Suppressor macrophage treated with lipopolysaccharide for 1 hour (primary cell): Measurements from ENCODE around the gene TP53RK.

Experiments
- DNase-seq, 3 donors: peaks; one replicate each; pipeline ENCODE4 v3.0.0-alpha.2; 2020 to 2022

Gene TP53RK

DNA sequence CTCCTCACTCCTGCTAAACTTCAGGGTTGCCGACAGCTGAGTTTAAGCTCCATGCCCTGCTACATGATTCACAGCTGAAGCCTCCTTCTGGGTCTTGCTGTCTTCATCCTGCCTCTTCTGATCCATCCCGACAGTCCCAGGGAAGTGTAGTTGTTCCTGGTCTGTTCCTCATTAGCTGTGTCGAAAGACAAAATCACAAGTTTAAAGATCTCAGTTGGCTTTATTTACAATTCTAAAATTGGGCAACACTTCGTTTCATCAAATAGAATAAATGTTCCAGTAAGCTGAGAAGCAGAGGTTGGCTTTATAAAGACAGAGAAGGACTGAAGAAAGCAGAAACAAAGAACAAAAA, 16.1 kb upstream of the TP53RK start:
- no peak for DNase-seq

DNA sequence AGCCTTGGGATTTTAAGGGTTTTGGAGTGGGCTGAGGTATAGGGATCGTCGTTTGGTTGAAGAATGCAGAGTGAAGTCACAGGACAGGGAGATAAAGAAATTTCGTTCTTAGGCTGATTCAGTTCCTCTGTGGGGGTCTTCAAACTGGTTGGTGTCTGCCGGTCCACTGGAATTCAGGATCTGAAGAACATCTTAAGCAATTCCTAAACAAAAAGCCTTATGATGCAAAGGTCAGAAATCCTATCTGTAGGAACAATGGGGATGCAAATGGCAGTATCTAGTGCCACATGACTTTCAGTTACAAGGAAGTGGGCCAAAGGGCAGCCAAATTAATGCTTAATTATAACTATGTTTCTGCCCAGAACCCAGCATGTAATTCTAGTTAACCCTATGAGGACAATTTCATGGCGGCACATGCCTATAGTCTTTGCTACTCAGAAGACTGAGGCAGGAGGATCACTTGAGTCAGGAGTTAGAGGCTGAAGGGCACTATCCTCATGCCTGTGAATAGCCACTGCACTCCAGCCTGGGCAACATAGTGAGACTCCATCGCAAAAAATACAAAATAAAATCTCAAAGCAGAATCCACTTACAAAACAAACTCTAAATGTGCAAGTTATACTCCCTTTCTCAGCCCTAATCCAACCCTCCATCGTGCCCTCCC, 15.6 kb upstream of the TP53RK start:
- no peak for DNase-seq

DNA sequence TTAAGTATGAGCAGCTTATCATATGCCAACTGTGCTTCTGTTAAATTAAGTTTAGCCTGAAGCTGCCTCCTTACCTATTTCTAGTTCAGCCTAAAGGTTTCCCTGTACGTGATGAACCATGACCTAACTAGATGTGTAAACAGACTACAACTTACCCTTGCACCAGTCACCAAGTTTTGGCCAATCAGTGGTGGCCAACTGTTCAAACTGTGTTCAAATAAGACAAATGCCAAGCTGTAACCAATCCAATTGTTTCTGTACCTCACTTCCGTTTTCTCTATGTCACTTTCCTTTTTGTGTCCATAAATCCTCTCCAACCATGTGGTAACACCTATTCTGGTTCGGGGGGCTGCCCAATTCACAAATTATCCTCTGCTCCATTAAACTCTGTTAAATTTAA, 14.2 kb upstream of the TP53RK start:
- DNase-seq = no peak

DNA sequence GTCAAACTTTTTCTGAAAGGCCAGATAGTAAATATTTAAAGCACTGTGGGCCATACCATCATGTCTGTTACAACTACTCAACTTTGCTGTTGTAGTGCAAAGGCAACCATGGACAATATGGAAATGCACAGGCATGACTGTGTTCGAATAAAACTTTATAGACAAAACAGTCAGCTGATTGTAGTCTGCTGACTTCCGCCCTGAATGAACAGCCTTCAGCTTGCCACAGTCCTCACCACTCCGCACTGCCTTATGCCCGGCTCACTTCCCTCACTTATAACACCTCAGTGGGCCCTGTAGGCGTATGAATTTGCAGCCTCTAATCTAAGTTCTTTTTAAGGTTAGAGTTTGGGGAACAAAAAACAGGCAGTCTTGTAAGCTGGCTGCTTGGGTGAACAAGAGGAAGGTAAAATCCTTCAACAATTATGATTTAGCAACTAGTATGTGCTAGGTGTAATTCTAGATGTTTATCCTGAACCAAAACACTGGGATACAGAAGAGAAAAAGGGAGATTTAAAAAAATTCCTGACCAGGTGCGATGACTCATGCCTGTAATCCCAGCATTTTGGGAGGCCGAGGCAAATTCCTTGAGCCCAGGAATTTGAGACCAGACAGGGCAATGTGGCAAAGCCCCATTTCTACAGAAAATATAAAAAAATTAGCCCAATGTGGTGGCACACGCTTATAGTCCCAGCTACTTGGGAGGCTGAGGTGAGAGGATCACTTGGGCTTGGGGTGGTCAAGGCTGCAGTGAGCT, 13.4 kb upstream of the TP53RK start:
- no peak for DNase-seq

DNA sequence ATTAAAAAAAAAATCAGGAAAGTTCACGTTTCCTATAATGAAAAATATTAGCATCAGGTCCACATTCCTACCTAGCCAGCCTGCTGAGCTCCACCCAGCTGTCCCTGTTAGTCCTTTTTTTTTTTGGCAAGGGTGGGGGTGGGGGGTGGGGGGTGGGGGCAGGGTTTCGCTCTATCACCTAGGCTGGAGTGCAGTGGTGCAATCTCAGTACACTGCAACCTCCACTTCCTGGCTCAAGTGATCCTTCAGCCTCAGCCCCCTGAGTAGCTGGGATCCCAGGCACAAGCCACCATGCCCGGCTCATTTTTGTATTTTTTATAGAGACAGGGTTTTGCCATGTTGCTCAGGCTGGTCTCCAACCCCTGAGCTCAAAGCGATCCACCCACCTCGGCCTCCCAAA, 12.7 kb upstream of the TP53RK start:
- no peak for DNase-seq

DNA sequence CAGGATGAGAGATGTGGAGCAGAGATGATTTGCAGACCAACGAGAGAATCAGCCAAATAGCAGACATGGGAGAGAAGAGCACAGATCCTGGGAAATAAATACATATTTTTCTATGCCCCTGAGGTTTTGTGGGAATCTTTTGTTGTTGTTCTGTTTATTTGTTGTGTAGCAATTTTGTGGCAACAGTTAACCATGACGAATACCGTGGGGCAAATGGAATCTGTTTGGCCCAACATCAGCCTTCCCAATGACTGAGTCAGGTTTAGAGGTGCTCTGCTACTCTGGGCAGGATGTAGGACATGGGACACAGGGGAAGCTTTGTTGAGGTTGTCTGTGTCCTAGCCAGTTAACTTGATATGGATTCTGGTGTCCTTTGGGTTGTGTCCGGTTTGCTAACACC, 12.3 kb upstream of the TP53RK start:
- DNase-seq = no peak

DNA sequence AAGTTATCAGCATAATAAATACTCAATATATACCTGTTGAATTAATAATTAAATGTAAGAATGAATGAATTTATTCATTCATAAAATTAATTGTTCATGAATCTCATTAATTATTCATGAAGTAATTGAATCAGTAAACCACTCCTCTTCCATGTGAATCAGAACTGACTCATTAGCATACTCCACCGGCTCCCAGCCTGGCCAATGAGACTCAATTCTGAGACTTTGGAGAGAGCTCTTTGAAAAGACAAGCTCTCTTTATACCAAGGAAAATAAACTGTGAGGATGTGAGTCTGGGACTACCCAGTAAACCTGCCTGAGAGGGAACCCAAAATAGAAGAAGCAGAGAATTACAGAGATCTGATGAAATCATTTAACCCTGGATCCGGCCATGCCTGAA, 11.8 kb upstream of the TP53RK start:
- no peak for DNase-seq

DNA sequence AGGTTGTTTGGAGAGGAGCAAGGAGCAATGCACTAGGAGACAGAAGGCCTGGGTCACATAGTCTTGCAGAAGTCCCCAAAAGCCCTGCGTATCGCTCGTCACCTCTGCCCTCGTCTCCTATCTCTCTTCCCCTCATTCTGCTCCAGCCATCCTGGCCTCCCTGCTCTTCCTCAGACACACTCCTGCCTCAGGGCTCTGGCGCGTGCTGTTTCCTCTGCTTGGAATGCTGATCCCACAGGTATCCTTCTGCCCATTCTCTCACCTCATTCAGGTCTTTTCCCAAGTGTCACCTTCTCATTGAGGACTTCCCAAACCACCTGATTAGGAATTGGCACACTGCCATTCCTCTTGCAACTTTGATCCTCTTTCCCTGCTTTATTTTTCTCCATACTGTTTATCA, 11.2 kb upstream of the TP53RK start:
- DNase-seq = no peak

DNA sequence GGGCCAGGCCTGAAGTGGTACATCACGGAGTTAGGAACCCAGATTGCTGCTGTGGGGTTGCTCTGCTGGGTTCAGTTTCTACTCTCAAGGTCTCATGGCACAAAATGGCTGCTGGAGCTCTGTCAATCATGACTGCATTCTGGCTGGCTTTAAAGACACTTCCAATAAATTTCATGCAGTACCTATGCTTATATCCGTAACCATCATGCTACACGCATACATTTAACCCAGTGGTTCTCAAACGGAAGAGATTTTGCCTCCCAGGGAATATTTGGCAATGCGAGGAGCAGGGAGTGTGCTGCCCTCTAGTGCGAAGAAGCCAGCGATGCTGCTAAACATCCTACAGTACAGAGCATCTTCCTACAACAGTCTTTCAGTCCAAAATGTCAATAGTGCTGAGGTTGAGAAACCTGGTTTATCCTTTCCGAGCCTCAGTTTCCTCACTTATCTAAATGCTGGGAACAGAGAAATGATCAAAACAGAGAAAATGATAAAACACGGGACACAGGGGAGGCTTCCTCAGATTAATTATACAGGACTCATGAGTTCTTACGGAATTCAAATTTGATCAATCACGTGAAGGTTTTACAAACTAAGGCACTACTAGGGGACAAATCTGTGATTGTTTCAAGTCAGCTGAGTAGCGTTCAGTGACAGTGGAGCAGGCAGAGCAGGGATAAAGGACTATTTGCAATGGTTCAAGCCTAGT, 10.6 kb upstream of the TP53RK start:
- DNase-seq = peak; percentile 53 to 57 (median 54)

DNA sequence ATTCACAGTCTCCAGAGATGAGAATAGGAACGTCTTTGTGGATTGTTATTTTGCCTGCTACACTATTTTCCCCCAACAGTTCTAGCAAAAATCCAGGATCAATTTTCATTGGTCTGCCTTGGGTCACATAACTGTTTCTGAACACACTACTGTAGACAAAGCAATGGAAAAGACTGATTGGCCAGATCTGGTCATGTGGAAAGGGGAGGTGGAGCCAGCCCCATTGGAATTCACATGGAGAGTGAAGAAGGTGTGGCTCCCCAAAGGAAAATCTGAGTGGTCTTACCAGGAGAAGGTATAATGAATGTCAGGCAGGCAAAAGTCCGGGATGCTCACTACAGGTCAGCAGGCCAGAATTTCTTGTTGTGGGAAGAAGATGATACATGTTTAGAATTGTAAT, 9.5 kb upstream of the TP53RK start:
- no peak for DNase-seq

DNA sequence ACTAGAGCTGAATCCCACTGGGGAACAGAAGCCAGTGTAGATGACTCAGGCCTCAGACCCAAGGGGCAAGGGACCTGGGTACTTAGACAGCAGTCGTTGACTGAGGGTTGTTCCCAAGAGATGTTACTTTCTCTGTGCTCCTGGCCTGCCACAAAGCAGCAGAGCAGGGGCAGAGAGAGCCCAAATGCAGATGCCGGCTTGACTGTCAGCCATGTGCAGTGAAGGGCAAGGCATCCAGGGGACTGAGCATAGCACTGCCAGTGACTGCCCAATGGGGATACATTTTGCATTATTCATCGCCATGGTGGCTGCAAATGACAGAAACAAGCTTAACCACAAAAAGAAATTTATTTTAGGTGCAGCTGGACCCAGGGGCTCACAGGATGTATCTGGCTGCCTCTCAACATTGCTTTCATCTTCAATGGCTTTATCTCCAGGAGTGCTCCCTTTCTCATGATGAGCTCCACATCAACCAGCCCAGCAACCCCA, 7.6 kb upstream of the TP53RK start:
- no peak for DNase-seq

DNA sequence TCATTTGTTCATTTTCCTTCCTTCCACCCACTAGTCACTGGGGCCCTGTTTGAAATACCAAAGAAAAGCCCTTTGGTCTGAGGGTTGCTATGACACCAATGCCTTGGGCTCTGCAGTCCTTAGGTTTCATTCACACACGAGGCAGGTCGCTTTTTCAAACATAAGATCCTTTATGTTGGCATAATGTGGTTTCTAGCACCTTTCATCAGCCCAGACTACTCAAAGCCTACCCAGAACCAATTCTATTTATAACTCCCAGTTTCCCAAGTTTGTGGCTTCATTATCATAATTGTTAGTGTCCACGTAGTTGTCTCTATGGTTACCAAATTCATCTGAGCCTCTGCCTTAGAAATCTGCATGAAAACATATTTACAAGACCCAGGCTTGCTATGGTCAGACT, 6.6 kb upstream of the TP53RK start:
- DNase-seq = no peak

DNA sequence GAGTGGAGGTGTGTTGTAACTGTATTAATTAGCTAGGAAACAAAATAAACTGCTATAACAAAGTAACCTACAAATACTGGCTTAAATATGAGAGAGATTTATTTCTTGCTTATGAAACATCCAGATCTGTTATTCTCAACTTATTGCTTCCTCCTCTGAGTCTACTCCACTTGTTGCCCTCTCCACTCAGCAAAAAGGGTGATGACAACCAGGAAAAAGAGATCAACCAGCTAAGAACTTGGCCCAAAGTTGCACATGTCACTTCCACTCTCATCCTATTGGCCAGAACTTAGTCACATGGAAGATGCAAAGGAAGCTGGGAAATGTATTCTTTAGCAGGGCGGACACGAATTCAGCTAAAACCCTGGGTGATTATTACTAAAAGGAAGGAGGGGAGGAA, 5.2 kb upstream of the TP53RK start:
- DNase-seq = peak; percentile 57 to 76 (median 73)

DNA sequence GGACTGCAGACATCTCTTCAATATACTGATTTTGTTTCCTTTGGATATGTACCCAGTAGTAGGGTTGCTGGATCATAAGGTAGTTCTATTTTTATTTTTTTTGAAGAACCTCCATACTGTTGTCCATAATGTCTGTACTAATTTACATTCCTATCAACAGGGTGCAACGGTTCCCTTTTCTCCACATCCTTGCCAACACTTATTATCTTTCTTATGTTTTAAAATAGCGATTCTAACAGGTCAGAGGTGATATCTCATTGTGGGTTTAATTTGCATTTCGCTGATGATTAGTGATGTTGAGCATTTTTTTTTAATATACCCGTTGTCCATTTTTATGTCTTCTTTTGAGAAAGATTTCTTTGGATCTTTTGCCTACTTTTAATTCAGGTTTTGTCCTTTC, 2.0 kb upstream of the TP53RK start:
- no peak for DNase-seq

DNA sequence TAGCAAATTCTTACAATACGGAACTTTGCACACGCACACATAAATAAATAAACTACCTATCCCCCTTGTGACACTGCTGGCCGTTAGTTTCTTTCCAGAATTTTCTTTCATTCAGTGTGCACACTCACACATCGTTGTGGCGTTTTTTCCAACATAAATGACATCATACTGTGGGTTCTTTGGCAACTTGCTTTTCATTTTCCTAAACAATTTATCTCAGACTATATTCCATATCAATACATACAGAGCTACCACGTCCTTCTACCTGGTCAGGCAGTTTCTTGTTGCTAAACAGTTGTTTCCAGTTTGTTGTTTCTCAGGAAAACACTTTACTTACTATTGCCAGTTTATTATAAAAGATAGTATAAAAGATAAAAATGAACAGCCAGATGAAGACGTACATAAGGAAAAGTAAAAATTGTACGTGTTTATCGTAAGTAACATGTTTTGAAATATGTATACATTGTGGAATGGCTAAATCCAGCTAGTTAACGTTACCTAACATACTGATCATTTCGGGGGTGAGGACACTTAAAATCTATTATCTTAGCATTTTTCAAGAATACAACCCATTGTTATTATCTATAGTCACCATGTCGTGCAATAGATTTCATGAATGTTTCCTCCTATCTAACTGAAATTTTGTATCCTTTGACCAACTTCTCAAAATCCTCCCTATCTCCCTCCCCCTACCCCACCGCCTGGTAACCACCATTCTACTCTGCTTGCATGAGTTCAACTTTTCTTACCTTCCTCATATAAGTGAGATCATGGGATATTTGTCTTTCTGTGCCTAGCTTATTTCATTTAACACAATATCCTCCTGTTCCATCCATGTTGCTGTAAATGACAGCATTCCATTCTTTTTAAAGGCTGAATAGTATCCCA, 1.2 kb upstream of the TP53RK start:
- peak in 2 of 3 donors; percentile 16 to 21 for DNase-seq

DNA sequence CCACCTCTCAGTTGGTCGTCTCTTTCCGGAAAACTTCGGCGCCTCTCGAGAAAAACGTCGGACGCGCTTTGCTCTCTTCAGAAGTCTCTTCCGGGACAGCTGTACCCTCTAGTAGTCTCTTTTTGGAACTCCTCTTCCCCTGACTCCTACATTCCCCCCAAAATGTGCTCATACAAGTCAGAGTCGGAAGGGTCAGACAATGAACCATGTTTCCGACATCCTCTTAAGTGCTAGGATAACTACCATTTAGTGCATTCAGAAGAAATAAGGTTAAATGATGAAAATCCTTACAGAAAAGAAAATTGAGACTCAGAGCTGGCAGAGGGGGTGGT, 476 bp upstream of the TP53RK start:
- no peak for DNase-seq

DNA sequence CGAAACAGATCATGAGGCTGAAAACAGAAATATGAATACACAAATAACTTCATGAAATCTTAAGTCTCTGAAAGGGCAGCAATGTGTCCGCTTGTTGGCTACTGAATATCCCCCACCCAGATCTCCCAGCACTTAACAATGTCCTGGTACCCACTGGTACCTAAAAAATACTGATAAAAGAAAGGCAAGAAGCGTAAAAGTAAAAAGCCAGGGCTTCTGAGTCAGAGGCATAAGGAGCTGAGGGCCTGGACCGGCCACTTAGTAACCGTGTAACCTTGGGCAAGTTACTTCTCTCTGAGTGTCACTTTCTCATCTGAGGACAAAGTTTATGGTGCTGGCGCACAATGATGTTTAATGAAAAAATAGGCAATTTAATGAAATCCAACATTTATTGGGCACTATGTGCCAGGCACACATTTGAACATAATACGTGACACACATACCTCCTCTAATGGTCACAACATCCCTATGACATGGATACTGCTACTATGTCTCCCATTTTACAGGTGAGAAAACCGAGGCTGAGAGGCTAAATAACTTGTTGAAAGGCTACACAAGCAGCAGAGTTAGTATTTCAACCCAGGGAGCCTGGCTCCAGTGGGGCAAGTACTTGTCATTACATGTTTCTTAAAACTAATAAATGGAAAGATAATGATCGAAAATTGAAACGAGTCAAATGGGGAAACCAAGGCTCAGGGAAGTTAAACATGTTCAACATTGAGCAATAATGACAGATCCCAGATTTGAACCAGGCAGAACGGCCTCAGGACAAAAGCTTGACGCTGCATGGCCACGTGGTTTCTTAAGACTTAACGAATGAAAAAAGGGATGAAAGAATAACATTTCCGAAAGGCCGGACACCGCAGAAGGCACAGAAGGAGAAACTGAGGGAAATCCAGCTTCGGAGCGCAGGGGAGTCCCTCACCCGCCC, 828 bp downstream of the TP53RK start:
- DNase-seq = peak; percentile 30 to 47 (median 33)

DNA sequence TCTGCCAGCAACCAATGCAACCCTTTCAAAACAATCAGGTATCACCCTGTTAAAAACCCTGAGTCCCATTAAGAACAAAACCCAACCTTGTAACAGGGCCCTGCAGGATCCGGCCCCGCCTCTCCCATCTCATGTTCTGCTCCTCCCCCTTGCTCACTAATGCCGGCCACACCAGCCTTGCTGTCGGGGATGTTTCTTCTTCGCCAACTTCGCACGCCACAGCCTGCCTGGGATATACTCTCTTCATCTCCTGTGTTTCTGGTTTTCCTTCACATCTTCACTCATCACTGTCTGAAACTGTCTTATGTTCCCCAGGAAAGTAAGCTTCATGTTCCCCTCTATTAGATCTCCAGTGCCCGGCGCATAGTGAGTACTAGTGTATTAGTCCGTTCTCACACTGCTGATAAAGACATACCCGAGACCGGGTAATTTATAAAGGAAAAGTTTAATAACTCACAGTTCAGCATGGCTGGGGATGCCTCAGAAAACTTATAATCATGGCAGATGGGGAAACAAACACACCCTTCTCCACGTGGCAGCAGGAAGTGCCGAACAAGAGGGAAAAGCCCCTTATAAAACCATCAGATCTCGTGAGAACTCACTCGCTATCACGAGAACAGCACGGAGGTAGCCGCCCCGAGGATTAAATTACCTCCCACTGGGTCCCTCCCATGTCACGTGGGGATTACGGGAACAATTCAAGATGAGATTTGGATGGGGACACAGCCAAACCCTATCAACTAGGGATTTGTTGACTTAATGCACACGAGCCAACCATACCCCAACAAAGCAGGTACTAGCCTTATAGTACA, 5.1 kb downstream of the TP53RK start:
- no peak for DNase-seq

DNA sequence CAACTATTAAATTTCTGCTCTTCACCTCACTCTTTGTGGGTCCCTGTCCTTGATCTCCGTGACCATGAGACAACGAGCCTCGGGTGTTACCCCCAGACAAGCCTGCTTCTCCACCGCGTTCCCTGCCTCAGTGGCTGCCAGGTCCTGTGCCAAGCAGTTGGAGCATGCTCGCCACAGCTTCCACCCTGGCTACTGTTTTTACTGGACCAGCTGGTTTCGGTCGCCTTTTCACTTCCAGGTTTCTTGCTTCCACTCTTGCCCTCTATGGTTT, 5.6 kb downstream of the TP53RK start:
- no peak for DNase-seq

DNA sequence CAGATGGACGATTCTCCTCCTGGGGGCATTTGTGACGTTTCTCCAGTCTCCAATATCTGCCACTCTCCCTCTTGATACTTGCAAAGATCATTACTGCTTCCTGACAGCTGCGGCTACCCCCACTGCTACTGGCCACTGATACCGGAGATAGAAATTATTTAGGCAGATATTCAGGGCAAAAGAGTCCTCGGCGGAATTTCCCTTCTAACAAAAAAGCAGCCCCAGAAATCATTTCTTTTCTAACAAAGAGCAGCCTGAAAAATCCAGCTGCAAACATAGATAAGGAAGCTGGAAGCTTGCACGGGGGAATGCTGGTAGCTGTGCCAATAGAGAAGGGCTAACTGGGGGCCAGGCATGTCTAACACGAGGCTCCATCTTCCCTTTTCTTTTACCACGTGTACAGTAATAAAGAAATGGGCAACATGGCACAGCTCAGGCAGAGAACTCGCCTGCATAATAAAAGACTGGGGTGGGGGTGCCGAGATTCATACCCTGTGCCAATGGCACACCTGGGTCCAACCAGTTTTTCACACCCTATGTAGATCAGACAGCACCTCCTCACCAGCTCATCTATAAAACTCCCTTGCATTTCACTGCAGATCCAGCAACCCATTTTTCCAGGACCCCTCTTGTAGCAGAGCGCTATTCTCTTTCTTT, 6.1 kb downstream of the TP53RK start:
- no peak for DNase-seq
